SH-SY5Y (cell line): ENCODE results near the gene PTDSS2.

Experiments used
- GATA2 ChIP-seq: IDR thresholded peaks from 2 replicates; pipeline ENCODE4 v1.6.1; 2011; ENCODE audit warnings: mild to moderate bottlenecking, low read depth, low read length
- GATA3 ChIP-seq: IDR thresholded peaks from 2 replicates; pipeline ENCODE4 v1.6.1; 2011; ENCODE audit warnings: low read depth, mild to moderate bottlenecking, low read length, moderate library complexity

DNA sequence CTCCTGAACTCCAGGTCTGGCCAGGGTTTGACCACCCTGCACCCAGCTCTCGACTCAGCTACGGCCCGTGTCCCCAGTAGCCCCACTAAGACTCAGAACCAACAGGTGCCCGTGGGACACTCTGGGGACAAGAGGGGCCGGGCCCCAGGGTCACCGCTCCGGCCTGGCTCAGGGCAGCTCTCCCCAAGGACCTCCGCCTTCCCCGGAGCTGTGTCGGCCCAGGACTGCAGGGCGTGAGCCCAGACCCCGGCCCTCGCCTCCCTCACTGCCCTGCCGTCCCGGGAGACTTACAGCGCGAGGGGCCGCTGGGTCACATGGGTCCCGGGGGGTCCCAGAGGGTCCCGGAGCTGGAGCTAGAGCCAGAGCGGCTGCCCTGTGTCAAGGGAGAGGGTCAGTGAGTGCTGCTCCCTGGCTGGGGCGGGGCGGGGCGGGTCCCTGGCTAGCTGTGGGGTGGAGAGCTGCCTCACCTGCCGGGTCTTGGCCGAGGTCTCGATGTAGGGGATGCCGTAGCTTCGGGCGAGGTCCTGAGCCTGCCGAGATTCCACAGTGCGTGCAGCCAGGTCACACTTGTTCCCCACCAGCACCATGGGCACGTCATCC lies 83.0 kb downstream of the PTDSS2 start:
- TF ChIP-seq GATA2 (no peak), GATA3 (no peak)
